OCI-LY3 (cell line): Measurements from ENCODE around the gene NCOA4.
"Not testable (repeated sequence)": the region's sequence is repeated elsewhere in the genome, so short reads cannot be mapped to it uniquely, and the experiment has no call there.

ENCODE experiments used
- CTCF ChIP-seq: fragments of 200-600, 300-600 bp; sonication (generic); IDR thresholded peaks from 2 replicates; pipeline ENCODE4 v1.5.1; 2014; ENCODE audit warnings: antibody characterized with exemption, low read length, low read depth
- EZH2phosphoT487 ChIP-seq: fragments of 200-600 bp; shearing (Covaris generic); IDR thresholded peaks from 2 replicates; pipeline ENCODE4 v1.6.1; 2018; ENCODE audit warnings: antibody characterized with exemption, mixed run types, low read depth

- not testable (repeated sequence) for TF ChIP-seq CTCF, EZH2phosphoT487
These were observed 30.5 kb downstream of the NCOA4 start for GRCh38 chr10:45999955-46000354.
